NB4 (cell line): Measurements from ENCODE around the gene BUD13.

Experiments
- DNase-seq: peaks from one replicate; pipeline ENCODE4 v3.0.0; 2010; ENCODE audit warnings: low read depth
- H3K4me3 ChIP-seq: one replicate; pipeline ENCODE4 v1.5.1; 2011; ENCODE audit warnings: mild to moderate bottlenecking, low read depth, low read length, moderate library complexity
- MYC ChIP-seq: IDR thresholded peaks from 2 replicates; pipeline ENCODE4 v1.6.1; 2011; ENCODE audit warnings: low read depth, low read length
- POLR2A ChIP-seq: IDR thresholded peaks from 2 replicates; pipeline ENCODE4 v1.6.1; 2011; ENCODE audit warnings: mild to moderate bottlenecking; ENCODE audit not compliant: insufficient read length; ENCODE audit errors: extremely low read depth
- TF ChIP-seq, protein P1 (sequence below): IDR thresholded peaks from 2 replicates; pipeline ENCODE4 v1.6.1; 2011; ENCODE audit warnings: low read depth, low read length
- TF ChIP-seq, protein P2 (sequence below): IDR thresholded peaks from one replicate; pipeline ENCODE4 v1.5.1; 2012; ENCODE audit warnings: low read depth, low read length

The BUD13 gene

DNA sequence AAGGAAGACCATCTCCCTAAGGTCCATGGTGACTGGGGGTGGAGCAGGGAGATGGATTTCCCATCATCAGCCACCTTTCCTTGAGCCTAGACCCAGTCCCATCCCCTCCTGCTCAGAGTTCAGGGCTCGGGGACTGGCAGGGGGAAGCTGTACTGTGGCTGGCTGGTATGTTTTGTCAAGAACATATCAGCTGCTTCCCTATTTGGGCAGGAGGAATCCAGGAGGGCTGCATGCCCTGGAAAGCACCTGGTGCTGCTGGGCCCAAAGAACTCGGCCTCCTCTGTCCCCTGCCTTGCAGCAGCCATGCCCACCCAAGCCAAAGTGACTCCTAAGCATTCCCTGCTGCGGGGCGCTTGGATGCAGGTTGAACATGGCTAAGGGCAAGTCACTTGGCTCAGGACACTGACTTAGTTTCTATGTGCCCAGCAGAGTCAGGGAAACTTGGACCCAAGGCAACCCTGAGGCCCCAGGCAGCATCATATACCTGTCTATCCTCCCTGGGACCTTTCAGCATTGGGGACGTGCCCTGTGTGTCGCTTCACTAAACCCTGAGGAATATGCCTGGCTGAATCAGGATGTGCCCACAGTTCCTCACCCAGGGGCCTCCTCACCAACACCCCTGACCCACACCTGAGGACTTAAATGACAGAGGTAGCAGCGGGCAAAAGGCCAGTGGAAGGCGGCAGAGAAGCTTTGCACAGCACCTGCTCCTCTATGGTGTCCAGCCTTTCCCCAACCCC is 43.1 kb downstream of the BUD13 start:
- TF ChIP-seq MYC, result no peak
- TF ChIP-seq, protein P1, sequence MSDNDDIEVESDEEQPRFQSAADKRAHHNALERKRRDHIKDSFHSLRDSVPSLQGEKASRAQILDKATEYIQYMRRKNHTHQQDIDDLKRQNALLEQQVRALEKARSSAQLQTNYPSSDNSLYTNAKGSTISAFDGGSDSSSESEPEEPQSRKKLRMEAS, result no peak
- TF ChIP-seq POLR2A, result no peak
- TF ChIP-seq, protein P2, sequence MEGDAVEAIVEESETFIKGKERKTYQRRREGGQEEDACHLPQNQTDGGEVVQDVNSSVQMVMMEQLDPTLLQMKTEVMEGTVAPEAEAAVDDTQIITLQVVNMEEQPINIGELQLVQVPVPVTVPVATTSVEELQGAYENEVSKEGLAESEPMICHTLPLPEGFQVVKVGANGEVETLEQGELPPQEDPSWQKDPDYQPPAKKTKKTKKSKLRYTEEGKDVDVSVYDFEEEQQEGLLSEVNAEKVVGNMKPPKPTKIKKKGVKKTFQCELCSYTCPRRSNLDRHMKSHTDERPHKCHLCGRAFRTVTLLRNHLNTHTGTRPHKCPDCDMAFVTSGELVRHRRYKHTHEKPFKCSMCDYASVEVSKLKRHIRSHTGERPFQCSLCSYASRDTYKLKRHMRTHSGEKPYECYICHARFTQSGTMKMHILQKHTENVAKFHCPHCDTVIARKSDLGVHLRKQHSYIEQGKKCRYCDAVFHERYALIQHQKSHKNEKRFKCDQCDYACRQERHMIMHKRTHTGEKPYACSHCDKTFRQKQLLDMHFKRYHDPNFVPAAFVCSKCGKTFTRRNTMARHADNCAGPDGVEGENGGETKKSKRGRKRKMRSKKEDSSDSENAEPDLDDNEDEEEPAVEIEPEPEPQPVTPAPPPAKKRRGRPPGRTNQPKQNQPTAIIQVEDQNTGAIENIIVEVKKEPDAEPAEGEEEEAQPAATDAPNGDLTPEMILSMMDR, result no peak
- no peak overlapping the region for H3K4me3 ChIP-seq
- no peak for DNase-seq

DNA sequence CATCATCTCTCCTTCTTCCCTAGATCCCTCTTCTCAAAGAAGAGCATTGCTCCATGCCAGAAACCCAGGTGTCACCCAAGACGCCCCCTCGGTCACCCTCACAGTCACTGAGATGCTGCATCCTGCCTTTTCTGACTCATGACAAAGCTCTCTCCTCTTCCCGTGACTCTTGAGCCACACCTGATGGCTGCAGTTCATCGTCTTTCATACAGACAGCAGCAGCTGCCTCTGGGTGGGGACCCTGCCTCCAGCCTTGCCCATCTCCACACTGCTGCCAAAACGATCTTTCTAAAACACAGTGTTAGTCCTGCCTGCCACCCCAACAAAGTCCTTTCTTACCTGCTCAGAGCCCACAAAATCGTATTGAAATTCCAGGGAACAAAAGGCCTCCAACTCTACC is 44.8 kb downstream of the BUD13 start:
- no peak for TF ChIP-seq POLR2A
- no peak for TF ChIP-seq MYC
- no peak for DNase-seq
- no peak overlapping the region for H3K4me3 ChIP-seq

DNA sequence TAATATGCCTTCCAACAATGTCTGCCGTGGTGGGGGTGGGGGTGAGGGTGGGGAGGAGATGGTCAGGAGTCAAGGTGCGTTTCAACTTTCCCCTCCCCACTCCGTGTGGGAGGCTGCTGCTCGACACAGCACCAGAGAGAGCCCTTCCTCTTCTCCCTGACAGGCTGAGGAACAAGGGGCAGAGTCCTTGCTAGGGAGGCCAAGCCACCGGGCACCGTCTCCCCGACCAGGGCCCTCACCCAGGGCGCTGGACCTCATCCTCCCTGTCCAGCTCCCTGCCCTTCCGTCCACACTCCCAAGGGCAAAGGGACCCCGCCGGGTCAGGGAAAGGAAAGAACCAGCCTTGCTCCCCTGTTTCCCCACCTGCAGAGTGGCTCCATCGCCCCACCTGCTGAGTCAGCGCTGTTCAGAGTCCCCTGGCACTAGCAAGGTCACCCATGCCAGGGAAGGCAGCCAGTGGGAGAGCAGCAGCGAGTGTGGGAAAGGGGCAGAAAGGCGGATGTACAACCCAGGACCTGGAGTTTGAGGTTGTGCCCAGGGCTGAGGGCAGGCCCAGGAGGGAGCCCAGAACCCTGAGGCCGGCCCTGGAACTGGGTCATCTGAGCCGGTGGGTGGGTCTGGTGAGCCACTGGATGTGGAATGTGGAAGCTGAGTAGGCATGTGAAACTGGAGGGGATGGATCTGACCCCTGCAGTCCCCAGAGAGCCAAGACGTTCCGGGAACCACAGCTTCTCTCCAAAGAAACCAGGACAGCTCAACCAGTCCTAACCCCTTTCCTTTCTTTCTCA is 47.2 kb downstream of the BUD13 start:
- TF ChIP-seq POLR2A, result no peak
- TF ChIP-seq MYC, result no peak
- TF ChIP-seq, protein P1, result no peak
- TF ChIP-seq, protein P2, result no peak
- no peak overlapping the region for H3K4me3 ChIP-seq
- DNase-seq, result no peak

GRCh38 chr11:116724813-116725212 is 48.0 kb downstream of the BUD13 start:
- H3K4me3 ChIP-seq, result no peak overlapping the region
- TF ChIP-seq, protein P2, result no peak
- no peak for TF ChIP-seq MYC
- TF ChIP-seq, protein P1, result no peak
- DNase-seq, result no peak

DNA sequence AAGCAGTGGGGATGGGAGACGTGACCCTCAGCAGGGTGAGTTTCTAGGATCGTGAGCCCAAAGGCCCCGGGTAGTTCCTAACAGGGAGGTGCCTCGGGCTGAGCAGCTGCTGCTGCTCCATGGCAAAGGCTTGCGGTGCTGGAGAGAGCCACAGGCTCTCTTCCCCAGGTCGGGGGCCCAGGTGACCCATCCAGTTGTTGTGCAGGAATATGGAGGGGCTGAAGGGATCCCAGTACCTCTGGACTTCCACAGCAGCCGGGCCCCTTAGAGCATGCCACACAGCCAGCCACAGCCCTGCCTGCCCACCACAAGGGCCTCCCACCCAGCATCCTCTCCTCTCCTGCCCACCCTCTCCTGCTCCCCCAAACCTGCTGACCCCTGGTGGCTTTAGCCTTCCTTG is 49.3 kb downstream of the BUD13 start:
- no peak overlapping the region for H3K4me3 ChIP-seq
- no peak for DNase-seq
- TF ChIP-seq MYC (no peak), POLR2A (no peak)
- TF ChIP-seq, protein P2, result no peak
- TF ChIP-seq, protein P1, result no peak

DNA sequence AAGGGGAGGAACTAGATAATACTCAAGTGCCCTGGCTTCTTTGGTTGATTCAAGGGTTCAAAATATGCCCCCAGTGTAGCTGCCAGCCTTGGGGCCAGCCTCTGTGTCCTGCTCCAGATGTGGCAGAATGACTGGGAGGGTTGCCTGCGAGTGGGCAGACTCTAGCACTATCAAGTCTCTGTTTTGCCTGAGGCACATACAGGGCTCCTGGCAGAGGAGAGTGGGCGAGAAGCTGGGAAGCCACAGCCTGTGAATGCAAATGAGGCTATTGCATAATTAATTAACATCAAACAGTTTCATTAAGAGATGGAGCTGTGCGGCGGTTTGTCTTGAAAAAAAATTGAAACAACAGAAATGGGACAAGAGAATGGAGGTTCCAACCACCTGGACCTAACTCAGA is 50.8 kb downstream of the BUD13 start:
- H3K4me3 ChIP-seq, result no peak overlapping the region
- no peak for DNase-seq
- TF ChIP-seq, protein P2, result no peak
- TF ChIP-seq MYC (no peak), POLR2A (no peak)
- TF ChIP-seq, protein P1, result no peak
